GM23338 (cell line): Measurements from ENCODE around the gene BAZ1B. TPM values are rescaled to one million over a fixed set of nuclear protein-coding genes. Genes with fewer than 3 reads are reported as not detected.

Experiments
- ATAC-seq: fragments of 200-7000 bp; cut with Tn5 transposase; 3 replicates; pipeline ENCODE4 v1.9.1; 2020
- DNase-seq: peaks from one replicate; pipeline ENCODE4 v3.0.0-alpha.2; 2015; ENCODE audit warnings: low spot score
- H2AFZ ChIP-seq: fragments of 200-600 bp; sonication (generic); 2 replicates; pipeline ENCODE4 v1.8.0; 2016; ENCODE audit warnings: antibody characterized with exemption, mild to moderate bottlenecking, moderate library complexity
- H3F3A ChIP-seq: fragments of 200-600 bp; sonication (generic); replicated peaks from 2 replicates; pipeline ENCODE4 v1.8.0; 2017; ENCODE audit warnings: antibody characterized with exemption, mixed run types, low read depth
- H3K27ac ChIP-seq: fragments of 200-600 bp; sonication (generic); 2 replicates; pipeline ENCODE4 v1.6.1; 2016; ENCODE audit warnings: low read depth
- H3K27me3 ChIP-seq: fragments of 200-600 bp; sonication (generic); 2 replicates; pipeline ENCODE4 v1.8.0; 2016; ENCODE audit warnings: mild to moderate bottlenecking, mixed run types, moderate library complexity; ENCODE audit not compliant: insufficient read depth
- H3K36me3 ChIP-seq: fragments of 200-600 bp; sonication (generic); 2 replicates; pipeline ENCODE4 v1.8.0; 2016; ENCODE audit warnings: mild to moderate bottlenecking; ENCODE audit not compliant: insufficient read depth
- H3K4me1 ChIP-seq: fragments of 200-600 bp; sonication (generic); 2 replicates; pipeline ENCODE4 v1.8.0; 2016; ENCODE audit warnings: mild to moderate bottlenecking, moderate library complexity; ENCODE audit not compliant: insufficient read depth
- H3K4me2 ChIP-seq: fragments of 200-600 bp; sonication (generic); 2 replicates; pipeline ENCODE4 v1.7.1; 2017; ENCODE audit warnings: mixed run types
- H3K4me3 ChIP-seq: fragments of 200-600 bp; sonication (generic); 2 replicates; pipeline ENCODE4 v1.6.1; 2016; ENCODE audit warnings: mixed run types
- H3K79me2 ChIP-seq: fragments of 200-600 bp; sonication (generic); replicated peaks from 2 replicates; pipeline ENCODE4 v1.8.0; 2017; ENCODE audit warnings: mild to moderate bottlenecking; ENCODE audit not compliant: insufficient read depth
- H3K9me2 ChIP-seq: fragments of 200-600 bp; sonication (generic); 2 replicates; pipeline ENCODE4 v1.8.0; 2017; ENCODE audit not compliant: insufficient read depth
- H4K20me1 ChIP-seq: fragments of 200-600 bp; sonication (generic); replicated peaks from 2 replicates; pipeline ENCODE4 v1.8.0; 2017; ENCODE audit warnings: mild to moderate bottlenecking; ENCODE audit not compliant: insufficient read depth
- H3K27ac Mint-ChIP-seq: 2 replicates; pipeline ENCODE4 v1.8.0; 2020; ENCODE audit warnings: inconsistent platforms, mild to moderate bottlenecking, moderate library complexity, mixed read lengths
- H3K27me3 Mint-ChIP-seq: 3 replicates; pipeline ENCODE4 v1.8.0; 2022; ENCODE audit warnings: low read depth, mild to moderate bottlenecking, moderate library complexity, mixed read lengths, inconsistent platforms; ENCODE audit not compliant: insufficient read depth, poor library complexity
- H3K36me3 Mint-ChIP-seq: 3 replicates; pipeline ENCODE4 v1.8.0; 2021; ENCODE audit warnings: low read depth, mild to moderate bottlenecking, inconsistent platforms, moderate library complexity, mixed read lengths
- H3K4me1 Mint-ChIP-seq: 3 replicates; pipeline ENCODE4 v1.8.0; 2020; ENCODE audit warnings: mild to moderate bottlenecking, inconsistent platforms, mixed read lengths
- H3K4me3 Mint-ChIP-seq: 3 replicates; pipeline ENCODE4 v1.8.0; 2021; ENCODE audit warnings: moderate library complexity, mild to moderate bottlenecking, inconsistent platforms, mixed read lengths
- H3K9me3 Mint-ChIP-seq: 3 replicates; pipeline ENCODE4 v1.8.0; 2020; ENCODE audit warnings: moderate library complexity, mild to moderate bottlenecking, inconsistent platforms, mixed read lengths
- CREB1 ChIP-seq: fragments of 250-450 bp; sonication (Bioruptor Pico); IDR thresholded peaks from 2 replicates; pipeline ENCODE4 v1.5.0; 2020; ENCODE audit warnings: low read depth, mild to moderate bottlenecking, moderate library complexity
- EZH2 ChIP-seq: fragments of 200-600 bp; sonication (generic); IDR thresholded peaks from one replicate; pipeline ENCODE4 v1.8.0; 2017; ENCODE audit warnings: antibody characterized with exemption, mild to moderate bottlenecking, low read depth; ENCODE audit not compliant: unreplicated experiment
- EZH2phosphoT487 ChIP-seq: fragments of 200-600 bp; sonication (generic); IDR thresholded peaks from one replicate; pipeline ENCODE4 v1.8.1; 2018; ENCODE audit warnings: antibody characterized with exemption; ENCODE audit not compliant: unreplicated experiment
- JUNB ChIP-seq: IDR thresholded peaks from one replicate; pipeline ENCODE4 v1.6.1; 2016; ENCODE audit warnings: antibody characterized with exemption; ENCODE audit not compliant: unreplicated experiment
- NANOG ChIP-seq: IDR thresholded peaks from 2 replicates; pipeline ENCODE4 v1.6.1; 2016; ENCODE audit warnings: antibody characterized with exemption, borderline replicate concordance
- POLR2AphosphoS5 ChIP-seq: IDR thresholded peaks from 2 replicates; pipeline ENCODE4 v1.6.1; 2016; ENCODE audit warnings: antibody characterized with exemption, low read depth
- STAT1 ChIP-seq: IDR thresholded peaks from one replicate; pipeline ENCODE4 v1.6.1; 2016; ENCODE audit warnings: antibody characterized with exemption; ENCODE audit not compliant: unreplicated experiment
- ZNF114 ChIP-seq: fragments of 250-450 bp; sonication (Bioruptor Pico); IDR thresholded peaks from 2 replicates; pipeline ENCODE4 v1.5.0; 2020; ENCODE audit warnings: mild to moderate bottlenecking, moderate library complexity
- ZNF331 ChIP-seq: fragments of 250-450 bp; sonication (Bioruptor Pico); IDR thresholded peaks from 2 replicates; pipeline ENCODE4 v1.5.0; 2020; ENCODE audit warnings: low read depth, mild to moderate bottlenecking, moderate library complexity
- polyA plus RNA-seq: library from polyadenylated mRNA; unstranded; fragments of >200 nt; fragmentation: Nextera tagmentation; extraction: Ambion mirVana; gene quantifications from 2 replicates; pipeline ENCODE4 v1.2.1, GENCODE V29; 2016
- total RNA-seq: library from RNA; depleted of rRNA; stranded (reverse); fragments of >200 nt; shearing (Covaris generic); gene quantifications from 2 replicates; pipeline ENCODE4 v1.2.3, GENCODE V29; 2014
- TF ChIP-seq, protein P1 (sequence below): IDR thresholded peaks from one replicate; pipeline ENCODE4 v1.6.1; 2018; ENCODE audit warnings: antibody characterized with exemption; ENCODE audit not compliant: unreplicated experiment
- TF ChIP-seq, protein P2 (sequence below), 2 experiments: fragments of 200-600 bp in 1 of 2; sonication (generic) in 1 of 2; conservative IDR thresholded peaks; 2 replicates each; pipeline versions ENCODE4 v1.5.1 to v1.6.1; 2016 to 2017; ENCODE audit warnings: antibody characterized with exemption in 2 of 2, low read depth in 2 of 2, mild to moderate bottlenecking in 2 of 2, moderate library complexity in 1 of 2
- TF ChIP-seq, protein P3 (sequence below): IDR thresholded peaks from 2 replicates; pipeline ENCODE4 v1.6.1; 2016; ENCODE audit warnings: antibody characterized with exemption
- TF ChIP-seq, protein P4 (sequence below): fragments of 250-450 bp; sonication (Bioruptor Pico); IDR thresholded peaks from 2 replicates; pipeline ENCODE4 v1.5.0; 2020; ENCODE audit warnings: mild to moderate bottlenecking, moderate library complexity

The BAZ1B gene
- total and polyA plus RNA-seq, 2 experiments from 2014 or later, result 40.4 to 70.7 TPM

DNA sequence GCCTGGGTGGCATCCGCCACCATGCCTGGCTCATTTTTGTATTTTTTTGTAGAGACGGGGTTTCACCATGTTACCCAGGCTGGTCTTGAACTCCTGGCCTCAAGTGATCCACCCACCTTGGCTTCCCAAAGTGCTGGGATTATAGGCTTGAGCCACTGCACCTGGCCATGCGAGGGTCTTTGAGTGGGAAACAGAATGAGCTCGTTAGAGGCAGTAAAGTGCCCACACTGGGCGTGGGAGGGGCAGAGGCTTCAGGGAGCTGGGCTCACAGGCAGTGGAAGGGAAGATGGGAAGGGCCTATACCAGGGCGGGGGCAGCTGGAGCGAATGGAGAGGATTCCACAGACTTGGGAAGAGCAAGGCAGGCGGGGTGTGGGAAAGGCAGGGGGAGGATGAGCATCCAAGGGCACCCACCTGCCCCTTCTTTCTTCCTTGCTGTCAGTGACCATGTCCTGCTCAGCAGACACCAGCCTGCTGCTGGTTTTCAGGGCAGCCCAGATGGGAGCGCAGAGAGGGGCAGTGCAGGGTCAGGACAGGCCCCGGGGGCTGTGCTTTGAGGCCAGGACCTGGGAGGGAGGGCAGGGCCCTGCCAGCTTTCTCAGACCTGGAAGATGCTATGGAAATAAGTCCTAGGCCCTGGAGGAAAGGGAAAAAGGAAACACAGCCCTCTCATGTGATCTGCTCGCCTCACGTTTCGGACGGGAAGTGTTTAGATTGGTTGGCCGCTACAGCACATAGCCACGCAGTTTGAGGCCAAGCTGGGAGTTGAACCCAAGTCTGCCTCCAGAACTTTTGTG lies 84.3 kb downstream of the BAZ1B start:
- no peaks in the 10 kb centered on the region for H3K9me3 Mint-ChIP-seq
- 0 out of 2 replicates have a peak, but pooled peaks cover 5% of the 10 kb centered on the region for H3F3A ChIP-seq
- H3K27ac ChIP-seq, result no peak overlapping the region
- H3K27me3 Mint-ChIP-seq, result peaks cover 32% of the 10 kb centered on the region
- ATAC-seq (peak; percentile 5; the same call in 2 of the 3 replicates), DNase-seq (peak; percentile 20)
- peaks cover 20% of the 10 kb centered on the region for H3K27me3 ChIP-seq
- no peaks in the 10 kb centered on the region for H3K79me2 ChIP-seq
- no peak overlapping the region for H2AFZ ChIP-seq
- H3K4me3 ChIP-seq, result no peak overlapping the region
- no peaks in the 10 kb centered on the region; the same call in 1 of the 3 replicates for H3K4me1 Mint-ChIP-seq
- H3K4me1 ChIP-seq, result no peaks in the 10 kb centered on the region; the same call in 1 of the 2 replicates
- peaks cover 37% of the 10 kb centered on the region for H3K36me3 Mint-ChIP-seq
- H3K4me3 Mint-ChIP-seq, result no peak overlapping the region
- H3K4me2 ChIP-seq, result no peak overlapping the region
- H4K20me1 ChIP-seq, result no peaks in the 10 kb centered on the region; the same call in 1 of the 2 replicates
- peaks cover 16% of the 10 kb centered on the region; the same call in 1 of the 2 replicates for H3K36me3 ChIP-seq
- TF ChIP-seq, protein P1, sequence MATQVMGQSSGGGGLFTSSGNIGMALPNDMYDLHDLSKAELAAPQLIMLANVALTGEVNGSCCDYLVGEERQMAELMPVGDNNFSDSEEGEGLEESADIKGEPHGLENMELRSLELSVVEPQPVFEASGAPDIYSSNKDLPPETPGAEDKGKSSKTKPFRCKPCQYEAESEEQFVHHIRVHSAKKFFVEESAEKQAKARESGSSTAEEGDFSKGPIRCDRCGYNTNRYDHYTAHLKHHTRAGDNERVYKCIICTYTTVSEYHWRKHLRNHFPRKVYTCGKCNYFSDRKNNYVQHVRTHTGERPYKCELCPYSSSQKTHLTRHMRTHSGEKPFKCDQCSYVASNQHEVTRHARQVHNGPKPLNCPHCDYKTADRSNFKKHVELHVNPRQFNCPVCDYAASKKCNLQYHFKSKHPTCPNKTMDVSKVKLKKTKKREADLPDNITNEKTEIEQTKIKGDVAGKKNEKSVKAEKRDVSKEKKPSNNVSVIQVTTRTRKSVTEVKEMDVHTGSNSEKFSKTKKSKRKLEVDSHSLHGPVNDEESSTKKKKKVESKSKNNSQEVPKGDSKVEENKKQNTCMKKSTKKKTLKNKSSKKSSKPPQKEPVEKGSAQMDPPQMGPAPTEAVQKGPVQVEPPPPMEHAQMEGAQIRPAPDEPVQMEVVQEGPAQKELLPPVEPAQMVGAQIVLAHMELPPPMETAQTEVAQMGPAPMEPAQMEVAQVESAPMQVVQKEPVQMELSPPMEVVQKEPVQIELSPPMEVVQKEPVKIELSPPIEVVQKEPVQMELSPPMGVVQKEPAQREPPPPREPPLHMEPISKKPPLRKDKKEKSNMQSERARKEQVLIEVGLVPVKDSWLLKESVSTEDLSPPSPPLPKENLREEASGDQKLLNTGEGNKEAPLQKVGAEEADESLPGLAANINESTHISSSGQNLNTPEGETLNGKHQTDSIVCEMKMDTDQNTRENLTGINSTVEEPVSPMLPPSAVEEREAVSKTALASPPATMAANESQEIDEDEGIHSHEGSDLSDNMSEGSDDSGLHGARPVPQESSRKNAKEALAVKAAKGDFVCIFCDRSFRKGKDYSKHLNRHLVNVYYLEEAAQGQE, result no peak
- TF ChIP-seq JUNB (no peak), POLR2AphosphoS5 (no peak), ZNF331 (no peak), NANOG (no peak), CREB1 (CRISPR knock-in tag) (no peak), ZNF114 (CRISPR knock-in tag) (no peak), EZH2 (no peak), EZH2phosphoT487 (no peak), STAT1 (no peak)
- TF ChIP-seq, protein P2, sequence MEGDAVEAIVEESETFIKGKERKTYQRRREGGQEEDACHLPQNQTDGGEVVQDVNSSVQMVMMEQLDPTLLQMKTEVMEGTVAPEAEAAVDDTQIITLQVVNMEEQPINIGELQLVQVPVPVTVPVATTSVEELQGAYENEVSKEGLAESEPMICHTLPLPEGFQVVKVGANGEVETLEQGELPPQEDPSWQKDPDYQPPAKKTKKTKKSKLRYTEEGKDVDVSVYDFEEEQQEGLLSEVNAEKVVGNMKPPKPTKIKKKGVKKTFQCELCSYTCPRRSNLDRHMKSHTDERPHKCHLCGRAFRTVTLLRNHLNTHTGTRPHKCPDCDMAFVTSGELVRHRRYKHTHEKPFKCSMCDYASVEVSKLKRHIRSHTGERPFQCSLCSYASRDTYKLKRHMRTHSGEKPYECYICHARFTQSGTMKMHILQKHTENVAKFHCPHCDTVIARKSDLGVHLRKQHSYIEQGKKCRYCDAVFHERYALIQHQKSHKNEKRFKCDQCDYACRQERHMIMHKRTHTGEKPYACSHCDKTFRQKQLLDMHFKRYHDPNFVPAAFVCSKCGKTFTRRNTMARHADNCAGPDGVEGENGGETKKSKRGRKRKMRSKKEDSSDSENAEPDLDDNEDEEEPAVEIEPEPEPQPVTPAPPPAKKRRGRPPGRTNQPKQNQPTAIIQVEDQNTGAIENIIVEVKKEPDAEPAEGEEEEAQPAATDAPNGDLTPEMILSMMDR (conservative IDR thresholded peaks at IDR 0.05; ENCODE audit: low read depth in 2 of 2), result no peak
- TF ChIP-seq, protein P3, sequence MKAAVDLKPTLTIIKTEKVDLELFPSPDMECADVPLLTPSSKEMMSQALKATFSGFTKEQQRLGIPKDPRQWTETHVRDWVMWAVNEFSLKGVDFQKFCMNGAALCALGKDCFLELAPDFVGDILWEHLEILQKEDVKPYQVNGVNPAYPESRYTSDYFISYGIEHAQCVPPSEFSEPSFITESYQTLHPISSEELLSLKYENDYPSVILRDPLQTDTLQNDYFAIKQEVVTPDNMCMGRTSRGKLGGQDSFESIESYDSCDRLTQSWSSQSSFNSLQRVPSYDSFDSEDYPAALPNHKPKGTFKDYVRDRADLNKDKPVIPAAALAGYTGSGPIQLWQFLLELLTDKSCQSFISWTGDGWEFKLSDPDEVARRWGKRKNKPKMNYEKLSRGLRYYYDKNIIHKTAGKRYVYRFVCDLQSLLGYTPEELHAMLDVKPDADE, result no peak
- TF ChIP-seq, protein P4, sequence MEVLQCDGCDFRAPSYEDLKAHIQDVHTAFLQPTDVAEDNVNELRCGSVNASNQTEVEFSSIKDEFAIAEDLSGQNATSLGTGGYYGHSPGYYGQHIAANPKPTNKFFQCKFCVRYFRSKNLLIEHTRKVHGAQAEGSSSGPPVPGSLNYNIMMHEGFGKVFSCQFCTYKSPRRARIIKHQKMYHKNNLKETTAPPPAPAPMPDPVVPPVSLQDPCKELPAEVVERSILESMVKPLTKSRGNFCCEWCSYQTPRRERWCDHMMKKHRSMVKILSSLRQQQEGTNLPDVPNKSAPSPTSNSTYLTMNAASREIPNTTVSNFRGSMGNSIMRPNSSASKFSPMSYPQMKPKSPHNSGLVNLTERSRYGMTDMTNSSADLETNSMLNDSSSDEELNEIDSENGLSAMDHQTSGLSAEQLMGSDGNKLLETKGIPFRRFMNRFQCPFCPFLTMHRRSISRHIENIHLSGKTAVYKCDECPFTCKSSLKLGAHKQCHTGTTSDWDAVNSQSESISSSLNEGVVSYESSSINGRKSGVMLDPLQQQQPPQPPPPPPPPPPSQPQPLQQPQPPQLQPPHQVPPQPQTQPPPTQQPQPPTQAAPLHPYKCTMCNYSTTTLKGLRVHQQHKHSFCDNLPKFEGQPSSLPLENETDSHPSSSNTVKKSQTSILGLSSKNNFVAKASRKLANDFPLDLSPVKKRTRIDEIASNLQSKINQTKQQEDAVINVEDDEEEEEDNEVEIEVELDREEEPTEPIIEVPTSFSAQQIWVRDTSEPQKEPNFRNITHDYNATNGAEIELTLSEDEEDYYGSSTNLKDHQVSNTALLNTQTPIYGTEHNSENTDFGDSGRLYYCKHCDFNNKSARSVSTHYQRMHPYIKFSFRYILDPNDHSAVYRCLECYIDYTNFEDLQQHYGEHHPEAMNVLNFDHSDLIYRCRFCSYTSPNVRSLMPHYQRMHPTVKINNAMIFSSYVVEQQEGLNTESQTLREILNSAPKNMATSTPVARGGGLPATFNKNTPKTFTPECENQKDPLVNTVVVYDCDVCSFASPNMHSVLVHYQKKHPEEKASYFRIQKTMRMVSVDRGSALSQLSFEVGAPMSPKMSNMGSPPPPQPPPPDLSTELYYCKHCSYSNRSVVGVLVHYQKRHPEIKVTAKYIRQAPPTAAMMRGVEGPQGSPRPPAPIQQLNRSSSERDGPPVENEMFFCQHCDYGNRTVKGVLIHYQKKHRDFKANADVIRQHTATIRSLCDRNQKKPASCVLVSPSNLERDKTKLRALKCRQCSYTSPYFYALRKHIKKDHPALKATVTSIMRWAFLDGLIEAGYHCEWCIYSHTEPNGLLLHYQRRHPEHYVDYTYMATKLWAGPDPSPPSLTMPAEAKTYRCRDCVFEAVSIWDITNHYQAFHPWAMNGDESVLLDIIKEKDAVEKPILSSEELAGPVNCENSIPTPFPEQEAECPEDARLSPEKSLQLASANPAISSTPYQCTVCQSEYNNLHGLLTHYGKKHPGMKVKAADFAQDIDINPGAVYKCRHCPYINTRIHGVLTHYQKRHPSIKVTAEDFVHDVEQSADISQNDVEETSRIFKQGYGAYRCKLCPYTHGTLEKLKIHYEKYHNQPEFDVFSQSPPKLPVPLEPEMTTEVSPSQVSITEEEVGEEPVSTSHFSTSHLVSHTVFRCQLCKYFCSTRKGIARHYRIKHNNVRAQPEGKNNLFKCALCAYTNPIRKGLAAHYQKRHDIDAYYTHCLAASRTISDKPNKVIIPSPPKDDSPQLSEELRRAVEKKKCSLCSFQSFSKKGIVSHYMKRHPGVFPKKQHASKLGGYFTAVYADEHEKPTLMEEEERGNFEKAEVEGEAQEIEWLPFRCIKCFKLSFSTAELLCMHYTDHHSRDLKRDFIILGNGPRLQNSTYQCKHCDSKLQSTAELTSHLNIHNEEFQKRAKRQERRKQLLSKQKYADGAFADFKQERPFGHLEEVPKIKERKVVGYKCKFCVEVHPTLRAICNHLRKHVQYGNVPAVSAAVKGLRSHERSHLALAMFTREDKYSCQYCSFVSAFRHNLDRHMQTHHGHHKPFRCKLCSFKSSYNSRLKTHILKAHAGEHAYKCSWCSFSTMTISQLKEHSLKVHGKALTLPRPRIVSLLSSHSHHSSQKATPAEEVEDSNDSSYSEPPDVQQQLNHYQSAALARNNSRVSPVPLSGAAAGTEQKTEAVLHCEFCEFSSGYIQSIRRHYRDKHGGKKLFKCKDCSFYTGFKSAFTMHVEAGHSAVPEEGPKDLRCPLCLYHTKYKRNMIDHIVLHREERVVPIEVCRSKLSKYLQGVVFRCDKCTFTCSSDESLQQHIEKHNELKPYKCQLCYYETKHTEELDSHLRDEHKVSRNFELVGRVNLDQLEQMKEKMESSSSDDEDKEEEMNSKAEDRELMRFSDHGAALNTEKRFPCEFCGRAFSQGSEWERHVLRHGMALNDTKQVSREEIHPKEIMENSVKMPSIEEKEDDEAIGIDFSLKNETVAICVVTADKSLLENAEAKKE (CRISPR knock-in tag), result no peak
- peak overlapping the region; percentile 65; the same call in 1 of the 2 replicates for H3K27ac Mint-ChIP-seq
- H3K9me2 ChIP-seq, result no peaks in the 10 kb centered on the region
